Activated T-cell treated with anti-CD3 and anti-CD28 coated beads, Interleukin-2, amount 50 U/mL, for 1 hour (primary cell): Measurements from ENCODE around the gene ZDHHC5.
"Not testable (repeated sequence)": the region's sequence is repeated elsewhere in the genome, so short reads cannot be mapped to it uniquely, and the experiment has no call there.

Source experiments
- DNase-seq: peaks from one replicate; pipeline ENCODE4 v3.0.0-alpha.2; 2020

Gene ZDHHC5

GRCh38 chr11:57645689-57646085 lies 22.2 kb upstream of the ZDHHC5 start:
- DNase-seq, result no peak

DNA sequence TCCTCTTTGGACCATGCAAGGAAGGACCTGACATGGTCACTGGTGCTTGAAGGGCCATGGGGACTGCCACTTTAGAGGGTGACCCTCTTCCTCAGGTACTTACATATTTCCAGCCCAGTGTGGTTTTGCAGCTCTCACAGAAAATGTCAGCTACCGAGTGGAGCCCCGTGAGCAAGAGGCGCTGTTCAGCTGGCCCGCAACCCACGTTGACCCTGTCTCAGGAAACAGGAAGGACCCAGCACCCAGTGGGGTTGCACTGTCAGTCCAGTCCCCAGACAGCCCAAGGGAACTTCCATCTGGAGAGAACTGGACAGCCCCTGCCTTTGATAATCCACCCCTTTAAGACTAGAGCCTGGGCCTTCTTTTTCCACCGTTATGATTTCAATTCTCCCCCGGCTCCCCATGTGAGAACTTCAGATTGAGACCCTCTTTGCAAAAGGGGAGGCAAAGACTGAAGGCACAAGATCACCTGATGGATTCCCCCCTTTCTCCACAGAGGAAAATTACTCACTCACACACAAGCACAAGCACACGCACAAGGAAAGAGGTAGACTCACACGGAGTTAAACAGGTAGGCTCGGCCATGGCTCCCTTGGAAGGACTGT lies 21.6 kb upstream of the ZDHHC5 start:
- no peak for DNase-seq

DNA sequence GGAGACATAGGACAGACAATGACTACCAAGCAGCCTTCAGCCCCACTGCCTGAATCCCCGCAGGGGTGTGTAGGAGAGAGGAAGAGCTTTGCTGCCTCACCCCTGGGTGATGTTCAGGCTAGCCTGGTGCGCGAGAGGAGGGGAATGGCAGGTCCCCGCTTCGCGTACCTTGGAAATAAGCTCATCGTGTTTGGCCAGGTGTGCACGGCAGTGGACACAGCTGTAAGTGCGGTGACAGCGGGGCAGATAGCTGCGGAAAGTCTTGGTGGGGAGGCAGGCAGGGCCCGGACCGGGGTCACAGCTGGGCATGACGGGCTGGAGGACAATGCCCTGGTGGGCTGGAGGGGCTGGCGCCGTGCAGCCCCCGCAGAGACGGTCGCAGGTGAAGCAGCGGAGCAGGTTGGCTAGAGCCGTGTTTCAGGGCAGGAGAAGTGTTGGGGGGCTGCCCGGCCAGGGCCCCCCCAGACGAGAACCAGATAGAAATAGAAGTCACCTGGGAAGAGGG lies 21.1 kb upstream of the ZDHHC5 start:
- DNase-seq, result no peak

GRCh38 chr11:57647372-57647771 lies 20.5 kb upstream of the ZDHHC5 start:
- no peak for DNase-seq

DNA sequence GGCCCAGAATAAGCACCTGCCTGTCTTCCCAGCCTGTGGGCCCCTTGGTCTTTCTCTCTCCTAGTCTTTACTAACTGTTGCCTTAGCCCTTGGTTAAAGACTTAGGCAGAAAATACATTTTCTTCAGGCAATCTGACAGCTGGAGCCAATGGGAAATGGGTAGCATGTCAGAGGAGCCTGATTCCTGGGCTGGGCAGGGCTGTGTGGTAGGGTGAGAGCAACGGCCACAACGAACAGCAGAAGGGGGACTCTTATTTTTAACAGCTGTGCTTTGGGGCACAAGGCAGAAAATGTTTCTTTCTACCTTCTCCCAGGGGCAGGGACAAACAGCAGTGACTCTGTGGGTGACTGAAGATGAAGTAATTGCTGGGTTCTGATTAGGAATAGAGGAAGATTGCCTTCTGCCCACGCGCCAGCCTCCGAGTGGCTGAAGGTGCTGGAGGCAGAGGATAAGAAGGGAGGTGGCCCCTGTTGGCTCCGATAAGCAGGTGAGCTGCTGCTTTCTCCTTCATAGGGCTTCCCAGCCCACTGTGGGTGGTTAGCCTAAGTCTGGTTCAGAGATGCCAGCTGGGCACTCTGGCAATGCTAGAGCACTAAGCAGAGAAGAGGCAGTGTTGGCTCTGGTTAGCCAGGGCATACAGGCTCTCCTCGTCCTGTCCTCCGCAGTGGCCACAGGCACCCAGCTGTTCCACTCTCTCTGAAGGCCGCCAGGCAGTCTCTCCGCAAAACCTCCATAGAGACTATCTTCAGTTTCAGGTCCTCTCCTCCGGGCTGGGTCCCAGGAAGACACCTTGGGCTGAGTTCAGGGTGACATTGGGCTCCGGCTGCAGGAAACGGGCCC lies 19.7 kb upstream of the ZDHHC5 start:
- no peak for DNase-seq

GRCh38 chr11:57648801-57649735 lies 18.8 kb upstream of the ZDHHC5 start:
- DNase-seq, result peak; percentile 41

DNA sequence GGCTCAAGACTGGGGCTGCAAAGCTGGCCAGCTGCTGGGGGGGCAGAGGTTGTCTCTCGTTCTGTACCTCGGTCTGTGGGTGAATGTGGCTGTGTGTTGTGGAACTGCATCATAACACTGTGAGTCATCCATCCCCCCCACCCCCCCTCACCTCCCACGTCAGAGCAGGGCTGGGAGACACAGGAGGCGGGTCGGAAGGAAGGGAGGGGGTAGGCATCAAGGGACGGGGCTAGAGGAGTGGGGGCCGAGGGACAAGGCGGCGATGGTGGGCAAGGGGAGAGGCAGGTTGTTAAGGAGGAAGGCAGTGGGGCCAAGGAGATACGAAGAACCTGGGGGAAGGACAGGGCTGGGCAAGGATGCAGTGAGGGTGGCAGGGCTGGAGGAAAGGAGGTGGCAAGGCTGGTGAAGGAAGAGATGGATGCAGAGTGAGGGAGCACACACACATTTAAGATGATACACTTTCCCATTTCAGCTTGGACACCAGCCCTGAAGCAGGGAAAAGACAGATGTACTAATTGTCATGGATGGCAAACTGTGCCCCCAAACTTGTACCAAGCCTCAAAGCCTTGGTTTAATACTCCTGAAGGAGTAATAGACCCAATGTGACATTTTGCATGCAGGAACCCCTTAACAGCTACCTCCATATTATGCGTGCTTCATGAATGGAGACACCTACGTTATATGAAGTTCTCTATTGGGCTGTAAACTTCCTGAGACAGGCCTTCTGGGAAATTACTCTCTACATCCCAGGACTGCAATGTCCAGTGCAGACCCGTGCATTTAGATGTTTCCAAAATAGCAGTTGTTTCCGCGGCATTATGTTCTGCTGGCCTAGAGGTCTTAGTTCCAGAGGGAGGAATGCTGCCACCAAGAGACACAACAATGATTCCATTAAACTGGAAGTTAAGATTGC lies 17.8 kb upstream of the ZDHHC5 start, which contains the start of gene YPEL4:
Gene YPEL4, minus strand, starts transcription at position 87 of the 913 bp plus-strand sequence. CDS start 2,805 bp downstream, outside the sequence.
- DNase-seq, result peak; percentile 77

DNA sequence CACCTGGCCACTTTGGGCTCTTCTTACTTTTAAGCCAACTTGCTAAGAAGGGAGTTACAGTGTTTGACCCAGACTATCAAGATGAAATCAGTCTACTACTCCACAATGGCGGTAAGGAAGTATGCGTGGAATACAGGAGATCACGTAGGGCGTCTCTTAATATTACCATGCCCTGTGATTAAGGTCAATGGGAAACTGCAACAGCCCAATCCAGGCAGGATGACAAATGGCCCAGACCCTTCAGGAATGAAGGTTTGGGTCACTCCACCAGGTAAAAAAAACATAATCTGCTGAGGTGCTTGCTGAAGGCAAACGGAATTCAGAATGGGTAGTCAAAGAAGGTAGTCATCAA lies 17.2 kb upstream of the ZDHHC5 start:
- DNase-seq, result no peak

GRCh38 chr11:57651408-57651807 lies 16.5 kb upstream of the ZDHHC5 start:
- no peak for DNase-seq

DNA sequence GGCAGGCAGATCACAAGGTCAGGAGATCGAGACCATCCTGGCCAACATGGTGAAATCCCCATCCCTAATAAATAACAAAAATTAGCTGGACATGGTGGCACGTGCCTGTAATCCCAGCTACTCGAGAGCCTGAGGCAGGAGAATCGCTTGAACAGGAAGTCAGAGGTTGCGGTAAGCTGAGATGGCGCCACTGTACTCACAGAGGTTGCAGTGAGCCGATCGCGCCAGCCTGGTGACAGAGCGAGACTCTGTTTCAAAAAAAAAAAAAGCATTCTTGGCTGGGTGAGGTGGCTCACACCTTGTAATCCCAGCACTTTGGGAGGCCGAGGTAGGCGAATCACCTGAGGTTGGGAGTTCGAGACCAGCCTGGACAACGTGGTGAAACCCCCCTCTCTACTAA lies 15.7 kb upstream of the ZDHHC5 start:
- DNase-seq, result not testable (repeated sequence)

GRCh38 chr11:57652662-57653061 lies 15.3 kb upstream of the ZDHHC5 start:
- no peak for DNase-seq

DNA sequence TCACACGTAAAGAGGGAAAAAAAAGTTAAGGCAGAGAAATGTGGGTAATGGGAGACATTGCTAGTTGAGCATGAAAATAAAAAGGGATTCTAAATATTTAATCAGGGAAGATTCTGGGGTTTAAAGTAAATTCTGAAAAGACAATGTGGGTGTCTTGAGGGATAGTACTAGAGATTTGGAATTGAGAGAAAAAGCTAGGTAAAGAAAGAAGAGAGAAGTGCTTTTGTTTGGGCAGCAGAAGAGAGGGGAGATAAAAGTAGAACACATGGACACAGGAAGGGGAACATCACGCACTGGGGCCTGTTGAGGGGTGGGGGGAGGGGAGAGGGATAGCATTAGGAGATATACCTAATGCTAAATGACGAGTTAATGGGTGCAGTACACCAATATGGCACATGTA lies 14.8 kb upstream of the ZDHHC5 start:
- no peak for DNase-seq

GRCh38 chr11:57656885-57657193 lies 11.1 kb upstream of the ZDHHC5 start:
- DNase-seq, result no peak

DNA sequence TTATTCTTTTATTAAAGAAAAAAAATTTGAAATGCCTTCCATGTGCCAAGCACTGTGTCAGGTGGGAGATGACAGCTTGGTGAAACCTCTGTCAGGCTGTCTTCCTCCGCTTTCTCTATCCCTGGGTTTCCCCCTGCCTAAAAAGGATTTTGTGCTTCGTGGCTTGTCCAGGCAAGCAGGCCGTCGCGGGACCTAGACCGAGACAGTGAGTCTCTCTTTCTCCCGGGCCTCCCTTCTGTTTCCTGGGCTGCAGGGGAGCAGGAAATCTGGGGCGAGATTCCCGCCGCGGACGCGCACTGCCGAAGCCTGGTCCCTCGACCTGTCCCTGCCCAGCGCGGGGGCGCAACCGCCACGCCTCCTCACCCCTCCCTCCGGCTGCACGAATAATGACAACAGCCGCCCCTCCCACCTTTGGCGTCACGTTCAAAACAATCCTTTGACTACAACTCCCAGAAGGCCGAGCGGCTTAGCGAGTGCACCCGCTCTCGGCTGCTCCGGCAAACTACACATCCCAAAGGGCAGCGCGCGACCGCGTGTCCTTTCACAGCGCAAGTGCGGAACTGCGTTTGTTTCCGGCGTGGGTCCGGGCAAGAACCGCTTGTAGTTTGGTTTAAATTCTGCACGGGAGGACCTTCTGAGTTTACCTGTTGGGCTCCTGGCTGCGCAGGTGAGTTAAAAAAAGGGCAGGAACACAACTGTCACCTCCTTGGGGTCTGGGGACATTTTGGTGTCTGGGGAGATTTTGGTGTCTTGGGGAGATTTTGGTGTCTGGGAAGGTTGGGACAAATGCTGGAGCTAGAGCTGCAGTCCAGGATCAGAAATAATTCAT lies 10.5 kb upstream of the ZDHHC5 start, which contains the start of gene CLP1:
Gene CLP1, plus strand, starts transcription at position 569 of the 829 bp plus-strand sequence. CDS start 1,715 bp downstream, outside the sequence.
- DNase-seq, result peak; percentile 97

DNA sequence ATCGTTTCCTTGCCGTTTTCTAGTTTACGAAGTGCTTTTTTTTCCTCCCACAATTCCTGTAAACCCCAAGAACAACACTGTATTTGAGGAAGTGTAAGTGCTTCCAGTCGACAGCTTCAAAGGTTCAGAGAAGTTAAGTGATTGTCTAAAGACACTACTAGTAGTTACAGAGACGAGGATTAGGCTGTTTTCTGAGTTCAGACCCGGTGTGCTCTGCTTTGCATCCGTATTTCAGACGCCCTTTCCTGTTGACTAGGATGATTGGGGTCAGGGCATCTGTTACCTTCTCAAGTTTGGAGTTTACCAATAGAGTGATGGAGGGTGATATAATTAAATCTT lies 9.9 kb upstream of the ZDHHC5 start:
- DNase-seq, result no peak

DNA sequence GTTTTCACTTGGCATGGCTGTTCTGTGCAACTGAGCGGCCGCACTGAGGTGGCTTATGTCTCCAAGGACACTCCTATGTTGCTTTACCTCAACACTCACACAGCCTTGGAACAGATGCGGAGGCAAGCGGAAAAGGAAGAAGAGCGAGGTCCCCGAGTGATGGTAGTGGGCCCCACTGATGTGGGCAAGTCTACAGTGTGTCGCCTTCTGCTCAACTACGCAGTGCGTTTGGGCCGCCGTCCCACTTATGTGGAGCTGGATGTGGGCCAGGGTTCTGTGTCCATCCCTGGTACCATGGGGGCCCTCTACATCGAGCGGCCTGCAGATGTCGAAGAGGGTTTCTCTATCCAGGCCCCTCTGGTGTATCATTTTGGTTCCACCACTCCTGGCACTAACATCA lies 8.2 kb upstream of the ZDHHC5 start:
- DNase-seq, result no peak

- no peak for DNase-seq
Measured at GRCh38 chr11:57662893-57663292, 5.0 kb upstream of the ZDHHC5 start.

- DNase-seq, result no peak
Measured at GRCh38 chr11:57663975-57664374, 3.9 kb upstream of the ZDHHC5 start.

- peak; percentile 83 for DNase-seq
Measured at GRCh38 chr11:57667117-57667735, 688 bp upstream of the ZDHHC5 start.

- no peak for DNase-seq
Measured at GRCh38 chr11:57668434-57668782, 494 bp downstream of the ZDHHC5 start.

DNA sequence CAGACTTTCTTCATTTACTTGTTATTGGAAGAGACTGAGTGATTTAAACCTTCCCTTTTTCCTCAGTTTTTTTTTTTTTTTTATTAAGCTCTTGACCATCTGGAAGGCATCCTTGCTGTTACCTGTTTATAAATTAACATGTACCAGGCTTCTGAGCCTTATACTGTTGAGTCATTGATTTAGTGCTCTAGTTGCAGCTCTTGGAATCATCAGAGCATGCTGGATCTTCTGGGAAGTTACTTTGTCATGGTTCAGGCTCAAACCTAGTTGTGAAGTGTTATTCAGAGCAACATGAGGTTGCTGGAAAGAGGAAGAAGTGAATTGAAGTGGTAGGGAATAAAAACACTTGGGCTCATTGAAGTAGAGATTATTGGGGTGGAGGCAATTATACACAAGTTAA lies 6.3 kb downstream of the ZDHHC5 start:
- DNase-seq, result no peak
